ENCODE measurements around the gene MSH5. TPM values are rescaled to one million over a fixed set of nuclear protein-coding genes. Genes with fewer than 3 reads are reported as not detected.
A peak's percentile ranks its signal among the peaks of the same experiment; 100 is the strongest.

MSH5 gene
- total and polyA plus RNA-seq, 2 donors (not counting 1 experiment from before 2014, with no cell fraction given) = 4.3 to 6.0 TPM

DNA sequence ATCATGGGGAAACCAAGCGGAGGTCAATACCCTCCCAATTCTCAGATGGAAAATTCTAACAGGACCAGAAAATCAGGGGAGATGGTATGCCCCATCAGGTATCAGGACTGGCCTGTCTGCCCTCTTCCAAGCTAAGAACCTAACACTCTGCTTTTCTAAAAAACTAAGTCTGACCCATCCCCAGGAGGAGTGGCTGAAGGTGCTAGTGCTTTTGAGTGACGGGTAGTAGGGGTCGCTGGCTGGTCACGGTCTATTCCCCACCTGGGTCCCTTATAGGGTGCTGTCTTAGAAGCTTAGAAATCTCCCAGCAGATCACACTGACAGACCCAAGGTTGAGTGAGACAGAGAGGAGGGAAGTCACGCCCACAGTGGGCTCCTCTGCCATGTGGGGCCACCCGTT is 46.3 kb upstream of the MSH5 start:
- no peaks in the 10 kb centered on the region for H3K4me1 ChIP-seq (ENCODE audit: control insufficient read depth, extremely low read depth, insufficient read depth, low read length)
- H3K4me2 ChIP-seq (ENCODE audit: extremely low read depth, insufficient read depth, low read length) = no peak overlapping the region
- H3K9me3 ChIP-seq (ENCODE audit: control insufficient read depth, insufficient read depth, low read depth, low read length) = no peaks in the 10 kb centered on the region
- no peak overlapping the region for H3K9ac ChIP-seq (ENCODE audit: insufficient read depth, low read length)
- no peak overlapping the region for H2AFZ ChIP-seq (ENCODE audit: low read length)
- no peaks in the 10 kb centered on the region for H3K79me2 ChIP-seq (ENCODE audit: control insufficient read depth, insufficient read depth, low read length)
- no peak overlapping the region for H3K4me3 ChIP-seq (replicated peaks in 1 of 4; ENCODE audit: control extremely low read depth in 1 of 4, insufficient read depth in 1 of 4, low read depth in 3 of 4, low read length in 4 of 4)
- H3K27ac ChIP-seq (ENCODE audit: insufficient read depth, low read length) = no peak overlapping the region
- no peaks in the 10 kb centered on the region for H4K20me1 ChIP-seq (ENCODE audit: control insufficient read depth, extremely low read depth, insufficient read depth, low read length)
- H3K36me3 ChIP-seq (ENCODE audit: control insufficient read depth, insufficient read depth, low read length) = peaks cover 21% of the 10 kb centered on the region
- no peaks in the 10 kb centered on the region for H3K27me3 ChIP-seq (ENCODE audit: control insufficient read depth, insufficient read depth, low read length)
- TF ChIP-seq EZH2 (IDR thresholded peaks at IDR 0.05; ENCODE audit: low read length, missing control alignments) = no peak
- TF ChIP-seq, protein P1, sequence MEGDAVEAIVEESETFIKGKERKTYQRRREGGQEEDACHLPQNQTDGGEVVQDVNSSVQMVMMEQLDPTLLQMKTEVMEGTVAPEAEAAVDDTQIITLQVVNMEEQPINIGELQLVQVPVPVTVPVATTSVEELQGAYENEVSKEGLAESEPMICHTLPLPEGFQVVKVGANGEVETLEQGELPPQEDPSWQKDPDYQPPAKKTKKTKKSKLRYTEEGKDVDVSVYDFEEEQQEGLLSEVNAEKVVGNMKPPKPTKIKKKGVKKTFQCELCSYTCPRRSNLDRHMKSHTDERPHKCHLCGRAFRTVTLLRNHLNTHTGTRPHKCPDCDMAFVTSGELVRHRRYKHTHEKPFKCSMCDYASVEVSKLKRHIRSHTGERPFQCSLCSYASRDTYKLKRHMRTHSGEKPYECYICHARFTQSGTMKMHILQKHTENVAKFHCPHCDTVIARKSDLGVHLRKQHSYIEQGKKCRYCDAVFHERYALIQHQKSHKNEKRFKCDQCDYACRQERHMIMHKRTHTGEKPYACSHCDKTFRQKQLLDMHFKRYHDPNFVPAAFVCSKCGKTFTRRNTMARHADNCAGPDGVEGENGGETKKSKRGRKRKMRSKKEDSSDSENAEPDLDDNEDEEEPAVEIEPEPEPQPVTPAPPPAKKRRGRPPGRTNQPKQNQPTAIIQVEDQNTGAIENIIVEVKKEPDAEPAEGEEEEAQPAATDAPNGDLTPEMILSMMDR (conservative IDR thresholded peaks at IDR 0.05 in 1 of 2, IDR thresholded peaks at IDR 0.05 in 1 of 2; ENCODE audit: low read depth in 1 of 2, low read length in 2 of 2) = no peak
- DNase-seq (ENCODE audit: low read depth in 2 of 2) = no peak

DNA sequence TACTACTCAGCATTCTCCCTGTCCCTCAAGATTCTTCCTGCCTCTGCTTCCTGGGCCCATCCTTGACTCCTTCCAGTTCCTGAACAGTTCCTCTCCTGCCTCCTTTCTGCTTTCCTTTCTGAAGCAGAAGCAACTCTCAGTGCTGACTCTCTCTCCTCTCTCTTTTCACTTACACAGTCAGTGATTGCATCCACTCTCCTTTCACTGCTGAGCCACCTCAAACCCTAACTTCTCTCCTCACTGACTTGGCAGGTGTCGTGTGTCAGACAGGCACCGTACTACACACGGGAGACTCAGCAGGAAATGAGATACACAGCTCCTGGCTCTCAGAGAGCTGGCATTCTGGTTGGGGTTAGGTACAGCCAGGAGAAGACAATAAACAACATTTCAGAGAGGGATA is 42.2 kb upstream of the MSH5 start:
- Histone ChIP-seq H3K9me3 (ENCODE audit: control insufficient read depth, insufficient read depth, low read depth, low read length) (no peaks in the 10 kb centered on the region), H2AFZ (ENCODE audit: low read length) (no peak overlapping the region), H3K9ac (ENCODE audit: insufficient read depth, low read length) (no peak overlapping the region), H4K20me1 (ENCODE audit: control insufficient read depth, extremely low read depth, insufficient read depth, low read length) (no peaks in the 10 kb centered on the region), H3K4me2 (ENCODE audit: extremely low read depth, insufficient read depth, low read length) (no peak overlapping the region), H3K27me3 (ENCODE audit: control insufficient read depth, insufficient read depth, low read length) (no peaks in the 10 kb centered on the region), H3K36me3 (ENCODE audit: control insufficient read depth, insufficient read depth, low read length) (peaks cover 10% of the 10 kb centered on the region), H3K4me3 (replicated peaks in 1 of 4; ENCODE audit: control extremely low read depth in 1 of 4, insufficient read depth in 1 of 4, low read depth in 3 of 4, low read length in 4 of 4) (no peak overlapping the region), H3K27ac (ENCODE audit: insufficient read depth, low read length) (no peak overlapping the region), H3K79me2 (ENCODE audit: control insufficient read depth, insufficient read depth, low read length) (peaks cover 19% of the 10 kb centered on the region), H3K4me1 (ENCODE audit: control insufficient read depth, extremely low read depth, insufficient read depth, low read length) (peaks cover 8% of the 10 kb centered on the region)
- DNase-seq (ENCODE audit: low read depth in 2 of 2) = no peak
- TF ChIP-seq, protein P1 (conservative IDR thresholded peaks at IDR 0.05 in 1 of 2, IDR thresholded peaks at IDR 0.05 in 1 of 2; ENCODE audit: low read depth in 1 of 2, low read length in 2 of 2) = no peak
- no peak for TF ChIP-seq EZH2 (IDR thresholded peaks at IDR 0.05; ENCODE audit: low read length, missing control alignments)

DNA sequence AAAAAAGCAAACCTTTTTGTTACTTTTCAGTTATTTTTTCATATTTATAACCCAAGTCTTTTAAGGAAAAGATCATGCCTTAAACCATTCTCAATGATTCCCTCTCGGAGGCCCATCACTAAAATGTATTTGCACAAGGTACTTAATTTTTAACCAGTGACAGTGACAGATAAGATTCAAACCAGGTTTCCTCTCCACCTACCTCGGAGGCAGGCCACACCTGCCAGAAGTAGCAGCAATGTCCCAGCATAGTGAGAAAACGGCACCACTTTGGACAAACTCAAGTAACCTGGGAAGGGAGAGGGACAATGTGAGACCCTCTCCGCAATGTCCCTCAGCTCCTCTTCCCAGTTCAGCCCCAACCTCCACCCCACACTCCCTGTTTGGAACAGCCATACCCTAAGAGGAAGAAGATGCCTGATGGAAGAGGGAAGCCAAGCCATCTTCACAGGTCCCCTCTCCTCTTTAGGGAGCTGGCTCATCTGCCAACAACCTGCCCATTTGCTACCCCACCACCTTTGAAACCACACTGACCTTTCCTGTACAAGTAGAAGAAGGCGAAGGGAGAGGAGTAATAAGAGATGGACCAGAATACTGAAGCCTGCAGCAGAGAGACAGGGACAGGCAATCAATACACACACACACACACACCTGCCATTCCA is 38.9 kb upstream of the MSH5 start:
- H3K79me2 ChIP-seq (ENCODE audit: control insufficient read depth, insufficient read depth, low read length) = peaks cover 22% of the 10 kb centered on the region
- TF ChIP-seq, protein P1 (conservative IDR thresholded peaks at IDR 0.05 in 1 of 2, IDR thresholded peaks at IDR 0.05 in 1 of 2; ENCODE audit: low read depth in 1 of 2, low read length in 2 of 2) = no peak
- no peak for TF ChIP-seq EZH2 (IDR thresholded peaks at IDR 0.05; ENCODE audit: low read length, missing control alignments)
- H4K20me1 ChIP-seq (ENCODE audit: control insufficient read depth, extremely low read depth, insufficient read depth, low read length) = no peaks in the 10 kb centered on the region
- H3K36me3 ChIP-seq (ENCODE audit: control insufficient read depth, insufficient read depth, low read length) = no peaks in the 10 kb centered on the region
- no peak overlapping the region for H2AFZ ChIP-seq (ENCODE audit: low read length)
- H3K4me1 ChIP-seq (ENCODE audit: control insufficient read depth, extremely low read depth, insufficient read depth, low read length) = peaks cover 8% of the 10 kb centered on the region
- H3K27me3 ChIP-seq (ENCODE audit: control insufficient read depth, insufficient read depth, low read length) = no peaks in the 10 kb centered on the region
- no peak overlapping the region for H3K9ac ChIP-seq (ENCODE audit: insufficient read depth, low read length)
- H3K4me3 ChIP-seq (replicated peaks in 1 of 4; ENCODE audit: control extremely low read depth in 1 of 4, insufficient read depth in 1 of 4, low read depth in 3 of 4, low read length in 4 of 4) = peak overlapping the region in 1 of 4 experiments; percentile 10
- no peaks in the 10 kb centered on the region for H3K9me3 ChIP-seq (ENCODE audit: control insufficient read depth, insufficient read depth, low read depth, low read length)
- DNase-seq (ENCODE audit: low read depth in 2 of 2) = no peak
- H3K4me2 ChIP-seq (ENCODE audit: extremely low read depth, insufficient read depth, low read length) = no peak overlapping the region
- H3K27ac ChIP-seq (ENCODE audit: insufficient read depth, low read length) = no peak overlapping the region

Data from fibroblast of lung (primary cell).